SW480 (cell line): ENCODE measurements around the gene MAPK8IP1.
A peak's percentile ranks its signal among the peaks of the same experiment; 100 is the strongest.
"Not testable (repeated sequence)": the region's sequence is repeated elsewhere in the genome, so short reads cannot be mapped to it uniquely, and the experiment has no call there.

Experiments used
- DNase-seq: peaks from one replicate; pipeline ENCODE4 v3.0.0-alpha.2; 2016; ENCODE audit warnings: low spot score

MAPK8IP1 gene

DNA sequence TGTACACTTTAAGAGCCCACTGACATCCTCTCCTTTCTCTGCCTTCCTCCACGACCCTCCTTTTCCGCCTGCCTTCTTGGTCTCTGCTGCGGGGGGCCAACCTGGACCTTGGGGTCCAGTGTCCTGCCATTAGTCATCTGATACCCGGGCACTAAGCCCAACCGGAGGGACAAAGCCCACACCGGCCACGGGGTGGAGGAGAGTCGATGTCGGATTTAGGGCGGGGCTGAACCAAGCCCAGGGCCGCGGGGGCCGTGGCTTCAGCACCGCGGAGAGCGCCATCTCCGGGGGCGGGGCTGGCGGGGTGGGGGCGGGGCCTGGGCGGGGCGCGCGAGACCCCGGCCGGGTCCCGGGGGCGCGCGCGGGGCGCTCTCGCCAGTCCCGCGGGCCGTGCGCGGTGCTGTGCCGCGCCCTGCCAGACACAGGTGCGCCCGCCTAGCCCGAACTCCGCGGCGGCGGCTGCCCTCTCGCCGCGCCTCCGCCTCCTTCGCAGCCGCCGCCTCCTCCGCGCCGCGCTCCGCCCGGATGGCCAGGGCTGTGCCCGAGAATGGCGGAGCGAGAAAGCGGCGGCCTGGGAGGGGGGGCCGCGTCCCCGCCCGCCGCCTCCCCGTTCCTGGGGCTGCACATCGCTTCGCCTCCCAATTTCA, at the start of gene MAPK8IP1:
TSS of gene MAPK8IP1 (plus strand) at position 378 of the 647 bp plus-strand sequence. CDS start at position 548, 170 bp downstream.
- DNase-seq, result peak; percentile 61

DNA sequence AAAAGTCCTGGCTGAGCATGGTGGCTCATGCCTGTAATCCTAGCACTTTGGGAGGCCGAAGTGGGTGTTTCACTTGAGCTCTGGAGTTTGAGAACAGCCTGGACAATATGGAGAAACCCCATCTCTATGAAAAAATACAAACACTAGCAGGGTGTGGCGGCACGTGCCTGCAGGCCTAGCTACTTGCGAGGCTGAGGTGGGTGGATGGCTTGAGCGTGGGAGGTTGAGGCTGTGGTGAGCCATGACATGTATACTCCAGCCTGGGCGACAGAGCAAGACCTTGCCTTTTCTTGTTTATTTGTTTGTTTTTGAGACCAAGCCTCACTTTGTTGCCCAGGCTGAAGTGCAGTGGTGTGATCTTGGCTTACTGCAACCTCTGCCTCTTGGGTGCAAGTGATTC, 46.2 kb upstream of the MAPK8IP1 start:
- no peak for DNase-seq

DNA sequence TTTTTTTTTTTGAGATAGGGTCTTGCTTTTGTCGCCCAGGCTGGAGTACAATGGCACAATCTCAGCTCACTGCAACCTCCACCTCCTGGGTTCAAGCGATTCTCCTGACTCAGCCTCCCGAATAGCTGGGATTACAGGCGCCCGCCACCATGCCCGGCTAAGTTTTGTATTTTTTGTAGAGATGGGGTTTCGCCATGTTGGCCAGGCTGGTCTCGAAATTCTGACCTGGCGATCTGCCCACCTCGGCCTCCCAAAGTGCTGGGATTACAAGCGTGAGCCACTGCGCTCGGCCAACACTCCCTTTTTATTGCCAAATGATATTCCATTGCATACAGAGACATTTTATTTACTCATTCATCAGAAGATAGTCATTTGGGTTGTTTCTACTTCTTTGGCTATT, 45.2 kb upstream of the MAPK8IP1 start:
- not testable (repeated sequence) for DNase-seq

DNA sequence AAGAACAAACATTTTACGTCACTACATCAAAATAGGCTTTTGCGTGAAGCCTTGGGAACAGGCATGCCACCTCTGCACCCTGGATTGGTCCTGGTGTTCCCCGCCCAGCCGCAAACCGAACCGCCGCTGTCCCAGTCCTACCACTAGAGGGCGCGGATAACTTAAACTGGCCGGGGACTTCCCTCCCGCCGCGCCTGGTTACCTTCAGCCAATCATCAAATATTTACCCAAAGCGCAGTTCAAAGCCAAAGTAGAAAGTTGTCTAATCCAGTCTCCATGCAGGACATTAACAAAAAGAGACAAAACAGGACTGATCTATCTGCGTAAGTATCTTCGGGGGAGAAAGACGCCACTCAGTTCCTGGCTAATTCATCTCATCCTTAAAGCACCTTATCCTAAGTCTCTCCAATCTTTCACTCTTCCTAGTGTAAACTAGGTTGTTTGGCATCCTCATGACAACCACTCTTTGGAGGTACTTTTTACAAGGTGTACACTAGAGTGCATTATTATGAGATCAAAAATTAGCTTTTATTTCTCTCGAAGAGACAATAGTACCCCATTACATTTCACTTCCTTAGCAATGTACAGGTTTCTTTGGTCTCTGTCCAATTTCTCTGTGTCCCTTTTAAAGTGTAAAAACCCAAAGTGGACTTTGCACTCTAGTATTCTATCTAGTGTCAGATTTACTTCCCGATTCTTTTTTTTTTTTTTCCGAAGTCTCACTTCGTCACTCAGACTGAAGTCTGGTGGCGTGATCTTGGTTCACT, 42.1 kb upstream of the MAPK8IP1 start:
- peak; percentile 86 for DNase-seq

DNA sequence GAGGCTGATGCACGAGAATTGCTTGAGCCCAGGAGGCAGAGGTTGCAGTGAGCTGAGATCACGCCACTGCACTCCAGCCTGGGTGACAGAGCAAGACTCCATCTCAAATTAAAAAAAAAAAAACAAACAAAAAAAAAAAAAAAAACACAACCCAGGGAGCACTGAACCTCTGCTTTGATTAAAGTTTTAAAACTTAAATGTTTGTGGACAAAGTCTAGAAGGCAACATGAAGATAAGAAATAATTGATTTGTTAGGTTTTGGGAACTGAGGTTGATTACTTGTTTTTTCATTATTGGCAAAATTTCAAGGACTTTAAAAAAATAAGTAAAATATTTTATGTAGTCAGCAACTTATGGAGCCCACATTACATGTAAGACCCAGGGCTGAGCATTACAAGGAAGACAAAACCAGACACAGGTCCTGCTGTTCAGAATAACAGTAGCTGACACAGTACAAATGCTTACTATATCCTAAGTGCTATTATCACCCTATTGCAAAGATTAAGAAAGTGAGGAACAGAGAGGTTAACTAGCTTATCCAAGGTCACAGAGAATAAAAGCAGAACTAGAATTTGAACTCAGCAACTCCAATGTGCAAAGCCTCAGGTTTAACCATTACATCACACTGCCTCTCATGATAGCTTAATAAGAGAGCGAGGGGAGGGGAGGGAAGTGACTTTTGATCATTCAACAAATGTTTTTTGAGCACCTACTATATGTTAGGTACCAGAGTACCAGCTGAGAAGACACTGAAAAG, 40.5 kb upstream of the MAPK8IP1 start:
- no peak for DNase-seq

DNA sequence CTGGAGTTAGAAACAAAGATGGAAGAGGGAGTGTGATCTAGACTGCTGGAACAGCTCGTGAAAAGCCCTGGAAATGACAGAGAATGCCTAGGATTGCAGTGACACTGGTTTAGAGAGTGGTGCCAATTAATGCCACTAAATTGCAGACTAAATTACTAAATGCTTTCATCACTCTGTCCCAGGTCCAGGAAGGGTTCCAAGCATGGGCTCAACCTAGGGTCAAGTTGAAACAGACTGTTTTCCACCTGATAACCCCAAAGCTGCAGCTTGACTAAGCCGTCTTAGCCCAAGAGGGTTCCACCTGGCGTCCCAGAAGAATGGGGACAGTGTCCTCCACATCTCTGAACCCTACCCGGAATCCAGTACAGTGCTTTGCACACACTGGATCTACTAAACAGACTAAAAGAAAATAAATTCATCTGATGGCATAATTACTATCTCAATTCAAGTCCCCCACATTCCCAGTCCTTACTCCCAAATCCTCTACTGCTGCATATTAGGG, 39.2 kb upstream of the MAPK8IP1 start:
- no peak for DNase-seq

DNA sequence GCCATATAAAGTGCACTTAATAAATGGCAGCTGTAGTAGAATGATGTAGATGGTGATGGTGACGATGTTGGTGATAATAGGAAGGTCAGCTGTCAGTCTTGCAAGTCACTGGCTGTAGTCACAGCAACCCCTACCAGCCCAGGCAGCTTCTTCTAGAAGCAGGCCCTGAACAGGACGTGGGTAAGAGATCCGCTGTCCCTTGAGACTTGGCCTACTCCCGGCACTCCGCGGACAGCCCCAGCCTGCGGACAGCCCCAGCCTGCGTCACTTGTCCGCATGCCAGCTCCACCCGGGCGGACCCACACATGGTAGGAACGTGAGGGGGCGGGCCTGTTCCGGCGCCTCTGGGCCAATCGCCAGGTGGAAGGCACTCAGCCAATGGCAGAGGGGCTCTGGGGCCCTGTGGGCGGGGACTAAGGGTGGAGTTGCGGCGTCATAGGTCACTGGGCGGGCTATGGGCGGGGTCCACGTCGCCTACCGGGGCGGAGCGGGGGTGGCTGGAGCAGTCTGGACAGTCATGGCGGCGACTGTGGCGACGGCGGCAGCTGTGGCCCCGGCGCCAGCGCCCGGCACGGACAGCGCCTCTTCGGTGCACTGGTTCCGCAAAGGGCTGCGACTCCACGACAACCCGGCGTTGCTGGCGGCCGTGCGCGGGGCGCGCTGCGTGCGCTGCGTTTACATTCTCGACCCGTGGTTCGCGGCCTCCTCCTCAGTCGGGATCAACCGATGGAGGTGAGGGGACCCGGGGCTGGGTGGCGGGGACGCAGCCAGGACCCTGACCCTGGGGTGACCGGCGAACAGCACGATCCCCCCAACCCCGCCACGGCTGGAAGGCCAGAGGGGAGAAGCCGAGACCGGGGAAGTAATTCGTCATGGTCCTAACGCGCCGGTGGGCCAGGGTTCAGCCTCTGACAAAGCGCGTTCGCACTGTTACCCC, 38.2 kb upstream of the MAPK8IP1 start, which contains the start of gene CRY2:
TSS of gene CRY2 (plus strand) at position 502 of the 937 bp plus-strand sequence. CDS start at position 518, 16 bp downstream.
- peak; percentile 96 for DNase-seq

DNA sequence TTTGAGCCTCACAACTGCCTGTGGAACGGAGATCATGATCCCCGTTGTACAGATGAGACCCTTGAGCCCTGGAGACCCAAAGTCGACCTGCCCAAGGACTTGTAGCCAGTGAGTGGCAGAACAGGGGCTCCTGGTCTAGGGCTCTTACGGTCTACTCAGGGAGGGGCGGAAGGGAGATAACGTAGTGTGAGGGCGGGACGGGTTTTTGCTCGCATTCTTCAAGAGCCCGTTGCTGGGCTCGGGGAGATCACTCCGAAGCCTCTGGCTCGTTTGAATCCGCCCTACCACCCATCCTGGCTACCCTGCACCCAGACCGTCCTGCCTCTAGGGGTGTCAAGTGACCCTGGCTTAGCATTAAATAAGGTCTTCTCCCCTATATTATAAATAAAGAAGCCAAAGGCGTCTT, 37.5 kb upstream of the MAPK8IP1 start:
- peak; percentile 51 for DNase-seq

DNA sequence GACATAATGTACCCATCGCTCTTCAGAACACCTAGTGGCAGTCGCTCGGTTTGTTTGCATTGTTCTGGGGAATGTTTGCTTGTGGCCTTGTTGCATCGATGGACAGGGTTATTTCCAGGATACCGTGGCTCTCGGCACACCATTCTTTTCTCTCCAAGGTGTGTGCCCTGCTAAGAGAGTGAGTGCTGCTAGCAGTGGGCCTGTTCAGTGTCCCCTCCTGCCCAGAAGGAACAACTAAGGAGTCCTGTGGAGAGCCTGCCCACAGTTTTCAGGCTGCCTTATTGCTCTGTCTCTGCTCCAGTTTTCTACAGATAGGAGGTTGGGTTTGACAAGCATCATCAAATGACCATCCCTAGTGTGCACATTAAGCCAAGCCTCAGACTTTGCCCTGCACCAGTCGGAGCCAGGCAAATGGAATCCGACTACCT, 36.8 kb upstream of the MAPK8IP1 start:
- no peak for DNase-seq

DNA sequence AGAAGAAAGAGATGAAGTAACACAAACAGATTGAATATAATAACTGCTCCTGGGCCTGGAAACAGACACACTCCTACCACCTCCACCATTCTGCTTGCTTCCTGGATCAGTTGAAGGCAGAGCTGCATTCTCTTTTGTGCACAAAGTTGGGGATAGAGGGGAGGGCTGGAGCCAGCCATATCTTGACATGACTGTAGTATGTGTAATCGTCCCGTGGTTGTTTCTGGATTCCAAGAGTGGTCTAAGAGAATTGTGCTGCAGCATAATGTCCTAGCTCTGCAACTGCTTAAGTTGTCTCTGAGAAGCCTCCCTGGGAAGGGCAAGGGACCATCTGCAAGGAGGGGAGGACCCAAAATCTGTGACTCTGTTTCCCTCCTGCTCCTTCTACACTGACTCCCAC, 35.0 kb upstream of the MAPK8IP1 start:
- no peak for DNase-seq

DNA sequence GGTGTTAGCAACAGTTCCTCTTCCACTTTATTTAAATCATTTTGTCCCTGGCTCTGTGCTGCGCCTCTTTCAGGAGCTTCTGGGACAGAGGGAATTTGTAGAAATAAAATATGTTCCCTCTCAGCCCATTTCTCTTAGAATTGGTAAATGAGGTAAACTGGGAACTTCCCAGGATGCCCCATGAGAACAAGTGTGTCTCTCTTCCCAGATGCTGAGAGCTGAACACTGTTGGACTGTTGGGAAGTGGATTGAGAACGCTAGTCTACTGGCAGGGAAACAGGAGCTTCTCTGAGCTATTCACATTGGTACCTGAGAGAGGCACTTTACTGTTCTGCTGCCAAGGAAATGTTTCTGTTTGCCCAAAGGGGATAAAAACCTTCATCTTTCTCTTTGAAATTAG, 34.2 kb upstream of the MAPK8IP1 start:
- no peak for DNase-seq

DNA sequence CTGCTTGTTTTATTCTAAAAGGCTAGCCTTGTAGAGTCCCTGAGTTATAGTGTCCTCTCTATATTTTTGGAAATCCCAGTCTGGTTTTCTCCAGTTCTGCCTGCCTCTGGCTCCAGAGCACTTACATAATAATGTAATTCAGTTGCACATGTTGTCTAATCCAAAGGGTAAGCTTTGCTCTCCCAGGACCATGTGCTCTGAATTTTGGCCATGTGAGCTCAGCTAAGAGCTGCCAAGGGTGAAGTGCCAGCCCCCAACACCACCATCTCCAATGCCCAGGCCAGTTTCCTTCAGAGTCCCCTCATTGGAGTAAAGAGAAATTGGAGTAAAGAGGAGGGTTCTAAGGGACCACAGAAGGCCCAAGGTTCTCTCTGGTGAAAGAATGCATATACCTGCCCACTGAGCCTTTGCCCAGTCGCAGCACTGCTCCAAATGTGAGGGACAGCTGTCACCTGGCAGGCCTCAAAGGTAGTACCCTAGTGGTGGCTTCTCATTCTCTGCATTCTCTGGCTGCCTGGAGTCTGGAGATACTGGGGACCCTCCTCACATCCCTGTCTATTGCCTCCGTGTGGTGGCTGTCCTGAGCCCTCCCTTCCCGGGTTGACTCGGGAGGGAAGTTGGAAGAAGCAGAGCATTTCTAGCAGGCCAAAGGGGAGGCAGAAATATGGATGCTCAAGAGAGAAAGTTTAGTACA, 33.3 kb upstream of the MAPK8IP1 start:
- DNase-seq, result no peak

DNA sequence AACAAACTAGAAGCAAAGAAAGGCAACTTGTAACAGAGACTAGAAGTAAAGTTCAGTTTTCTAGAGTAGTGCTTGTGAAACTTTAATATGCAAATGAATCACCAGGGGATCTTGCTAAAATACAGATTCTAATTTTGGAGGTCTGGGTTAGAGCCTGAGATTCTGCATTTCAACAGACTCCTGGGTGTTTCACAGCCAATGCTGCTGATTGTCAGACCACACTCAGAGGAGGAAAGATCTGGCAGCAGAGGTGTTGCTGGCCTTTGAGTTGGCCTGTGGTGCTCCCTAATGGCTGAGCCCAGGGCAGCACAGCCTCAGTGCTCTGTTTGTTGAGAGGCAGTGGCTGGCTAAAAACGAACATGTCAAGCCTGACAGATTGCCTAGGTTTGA, 32.7 kb upstream of the MAPK8IP1 start:
- no peak for DNase-seq

DNA sequence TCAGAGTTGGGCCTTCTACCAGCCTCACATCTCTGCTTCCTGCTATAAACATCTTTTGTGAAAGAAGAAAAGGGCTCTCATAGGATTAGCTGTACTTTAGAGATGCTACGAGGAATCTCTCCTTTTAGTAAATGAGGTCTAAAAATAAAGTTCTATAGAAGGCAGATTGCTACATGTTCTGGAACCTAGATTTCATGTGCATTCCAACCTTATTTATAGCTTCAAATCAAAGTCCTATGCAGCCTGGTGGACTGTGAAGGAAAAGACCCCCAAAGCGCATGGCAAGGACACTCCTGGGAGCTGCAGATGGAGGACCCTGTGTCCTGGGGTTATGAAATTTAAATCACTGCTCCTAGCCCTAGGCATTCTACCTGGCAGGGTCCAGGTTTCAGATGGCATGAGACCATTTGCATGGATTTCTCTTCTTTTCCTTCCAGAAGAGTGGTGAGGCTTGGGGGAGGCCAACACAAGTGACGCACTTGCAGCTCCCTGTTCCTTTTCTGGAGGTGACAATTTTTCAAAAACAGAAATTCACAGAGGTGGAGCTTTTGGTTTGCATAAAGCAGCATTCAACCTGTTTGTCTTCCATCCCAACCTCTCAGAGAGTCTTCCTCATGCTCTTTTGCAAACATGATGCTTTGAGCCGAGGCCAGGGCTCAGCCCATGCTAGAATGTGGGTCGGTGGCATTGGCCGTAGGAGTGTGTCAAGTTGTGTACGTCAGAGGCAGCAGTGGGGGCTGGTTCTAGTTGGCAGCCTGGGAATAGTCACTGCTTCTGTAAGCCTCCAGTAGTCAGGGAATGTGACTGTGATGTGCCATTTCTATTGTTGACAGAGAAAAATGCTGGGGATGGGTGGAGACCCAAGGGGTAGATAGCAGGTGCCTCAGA, 31.9 kb upstream of the MAPK8IP1 start:
- DNase-seq, result no peak

DNA sequence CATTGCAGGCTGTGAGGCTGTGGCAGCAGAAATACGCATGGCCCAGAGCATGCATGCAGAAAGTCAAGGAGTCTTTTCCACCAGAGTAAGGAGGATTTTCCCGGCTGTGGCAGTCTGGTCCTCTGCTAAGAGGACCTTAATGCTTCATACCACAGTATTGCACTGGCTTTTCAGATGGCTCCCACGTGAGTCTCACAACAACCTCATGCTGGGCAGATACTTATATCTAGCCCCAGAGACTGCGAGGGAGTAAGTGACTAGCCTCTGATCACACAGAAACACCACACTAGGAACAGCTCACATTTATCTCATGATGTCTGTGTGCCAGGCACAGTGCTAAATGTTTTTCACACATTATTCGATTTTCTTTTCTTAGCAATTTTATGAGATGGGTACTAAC, 30.1 kb upstream of the MAPK8IP1 start:
- no peak for DNase-seq

DNA sequence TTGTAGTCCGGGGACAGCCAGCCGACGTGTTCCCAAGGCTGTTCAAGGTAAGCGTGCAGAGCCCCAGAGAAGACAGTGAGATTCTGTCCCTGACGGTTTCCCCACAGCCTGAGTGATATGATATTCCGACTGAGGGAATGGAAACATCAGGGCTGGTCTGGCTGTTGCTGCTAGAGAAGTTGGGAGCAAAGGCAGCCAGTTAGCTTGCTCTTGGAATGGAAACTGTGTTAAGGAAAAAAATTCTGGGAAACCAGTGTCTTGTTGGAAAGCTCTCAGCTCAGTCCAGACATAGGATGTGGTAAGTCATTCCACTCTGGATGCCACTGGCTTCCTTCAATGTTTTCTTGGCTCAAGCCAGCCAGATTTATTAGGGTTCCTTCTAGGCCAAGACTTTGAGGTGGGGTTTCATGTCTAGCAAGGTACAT, 29.4 kb upstream of the MAPK8IP1 start:
- no peak for DNase-seq

DNA sequence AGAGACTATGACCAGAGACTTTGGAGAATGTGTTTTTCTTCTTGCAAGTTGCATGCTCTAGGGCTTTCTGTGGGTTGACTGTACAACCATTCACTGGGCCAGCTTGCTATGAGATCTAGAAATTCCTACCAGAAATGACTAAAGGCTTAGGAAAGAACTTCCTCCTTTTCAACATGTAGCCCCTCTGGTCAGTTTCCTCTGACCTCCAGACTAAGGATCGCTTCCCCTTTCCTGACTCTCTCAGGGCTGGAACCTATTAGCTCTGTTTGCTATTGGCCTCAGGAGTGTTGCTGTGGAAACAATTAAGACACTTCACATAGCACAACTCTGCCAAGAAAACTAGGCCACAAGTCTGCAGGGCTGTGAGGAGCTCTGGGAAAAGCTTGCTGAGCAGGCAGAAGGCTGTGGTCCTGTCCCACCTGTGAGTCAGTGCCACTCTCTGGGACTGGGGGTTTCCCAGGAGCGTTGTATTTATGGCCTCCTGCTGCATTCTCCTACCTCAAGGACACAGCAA, 27.4 kb upstream of the MAPK8IP1 start:
- DNase-seq, result no peak

DNA sequence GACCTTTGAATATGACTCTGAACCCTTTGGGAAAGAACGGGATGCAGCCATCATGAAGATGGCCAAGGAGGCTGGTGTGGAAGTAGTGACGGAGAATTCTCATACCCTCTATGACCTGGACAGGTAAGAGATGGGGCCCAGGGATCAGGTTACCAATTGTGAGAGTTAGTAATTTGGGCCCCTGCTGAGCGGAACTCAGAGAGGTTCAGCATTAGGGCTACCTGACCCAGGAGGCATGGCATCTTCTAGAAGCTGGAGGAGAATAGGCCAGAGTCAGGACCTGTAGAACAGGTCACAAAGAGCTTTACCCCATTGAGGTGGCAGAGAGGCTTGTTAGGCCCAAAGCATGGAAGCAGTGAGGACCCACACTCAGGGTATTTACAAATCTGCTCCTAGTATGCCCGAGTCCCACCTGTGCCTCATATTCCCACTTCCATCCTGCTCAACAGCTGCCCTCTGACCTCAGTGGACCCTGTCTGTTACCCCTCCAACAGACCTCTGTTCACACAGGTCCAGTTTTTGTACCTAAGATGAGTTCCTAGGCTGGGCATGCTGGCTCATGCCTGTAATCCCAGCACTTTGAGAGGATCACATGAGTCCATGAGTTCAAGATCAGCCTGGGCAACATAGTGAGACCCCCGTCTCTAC, 26.6 kb upstream of the MAPK8IP1 start:
- no peak for DNase-seq

DNA sequence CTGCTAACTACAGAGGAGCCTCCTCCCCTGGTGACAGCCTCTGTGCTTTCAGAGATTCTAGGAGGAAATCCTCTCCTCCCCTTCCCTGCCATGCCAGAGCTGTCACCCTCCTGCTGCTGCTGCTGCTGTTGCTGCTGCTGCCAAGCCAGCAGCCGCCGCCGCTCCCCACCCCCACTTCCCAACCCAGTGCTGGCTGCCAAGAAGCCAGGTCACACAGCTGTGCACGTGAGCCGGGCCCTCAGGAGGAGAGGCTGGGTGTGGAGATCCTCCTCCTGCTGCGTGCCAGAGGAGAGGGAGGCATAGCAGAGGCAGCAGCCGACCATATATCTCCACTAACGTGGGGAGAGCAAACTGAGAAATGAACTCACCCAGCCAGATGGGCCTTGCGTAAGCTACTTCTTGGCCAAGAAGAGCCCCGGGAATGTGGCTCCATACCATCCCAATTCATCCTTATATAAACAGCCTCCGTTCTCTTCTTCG, 25.8 kb upstream of the MAPK8IP1 start:
- no peak for DNase-seq
